Testis (tissue), 2 donors: ENCODE results near the gene UBR2.

ENCODE experiments used
- POLR2A ChIP-seq: fragments of 450-650 bp; IDR thresholded peaks from one replicate; pipeline ENCODE4 v1.6.1; 2017; ENCODE audit warnings: antibody characterized with exemption, mild to moderate bottlenecking, moderate library complexity
- TF ChIP-seq, protein P1 (sequence below), 3 experiments: fragments of 450-650 bp in 2 of 3; fragments of 200-600 bp in 1 of 3; sonication (generic) in 1 of 3; IDR thresholded peaks; one replicate each; pipeline ENCODE4 v1.5.1; 2016 to 2019; ENCODE audit warnings: antibody characterized with exemption in 3 of 3, mild to moderate bottlenecking in 2 of 3, moderate library complexity in 1 of 3

GRCh38 chr6:42530751-42531150 is 33.1 kb upstream of the UBR2 start:
- TF ChIP-seq, protein P1, sequence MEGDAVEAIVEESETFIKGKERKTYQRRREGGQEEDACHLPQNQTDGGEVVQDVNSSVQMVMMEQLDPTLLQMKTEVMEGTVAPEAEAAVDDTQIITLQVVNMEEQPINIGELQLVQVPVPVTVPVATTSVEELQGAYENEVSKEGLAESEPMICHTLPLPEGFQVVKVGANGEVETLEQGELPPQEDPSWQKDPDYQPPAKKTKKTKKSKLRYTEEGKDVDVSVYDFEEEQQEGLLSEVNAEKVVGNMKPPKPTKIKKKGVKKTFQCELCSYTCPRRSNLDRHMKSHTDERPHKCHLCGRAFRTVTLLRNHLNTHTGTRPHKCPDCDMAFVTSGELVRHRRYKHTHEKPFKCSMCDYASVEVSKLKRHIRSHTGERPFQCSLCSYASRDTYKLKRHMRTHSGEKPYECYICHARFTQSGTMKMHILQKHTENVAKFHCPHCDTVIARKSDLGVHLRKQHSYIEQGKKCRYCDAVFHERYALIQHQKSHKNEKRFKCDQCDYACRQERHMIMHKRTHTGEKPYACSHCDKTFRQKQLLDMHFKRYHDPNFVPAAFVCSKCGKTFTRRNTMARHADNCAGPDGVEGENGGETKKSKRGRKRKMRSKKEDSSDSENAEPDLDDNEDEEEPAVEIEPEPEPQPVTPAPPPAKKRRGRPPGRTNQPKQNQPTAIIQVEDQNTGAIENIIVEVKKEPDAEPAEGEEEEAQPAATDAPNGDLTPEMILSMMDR (IDR thresholded peaks at IDR 0.05), result no peak
- TF ChIP-seq POLR2A, result no peak
